ENCODE data around the gene ZNF746. TPM values are rescaled to one million over a fixed set of nuclear protein-coding genes. Genes with fewer than 3 reads are reported as not detected.
"Not testable (repeated sequence)": the region's sequence is repeated elsewhere in the genome, so short reads cannot be mapped to it uniquely, and the experiment has no call there.

The ZNF746 gene
- total and polyA plus RNA-seq, 11 donors: 5.5 to 12.8 (median 7.5) TPM

- Histone ChIP-seq H3K4me1 (no peaks in the 10 kb centered on the region), H3K27me3 (no peaks in the 10 kb centered on the region), H3K4me3 (no peak overlapping the region), H3K36me3 (peaks cover 0 to 100% (median 92%) of the 10 kb centered on the region in 9 donors), H3K9me3 (no peaks in the 10 kb centered on the region), H3K27ac (no peak overlapping the region)
- 92 to 96% (median 96%) methylated on average over 6 of the region's 6 CpGs for WGBS, 4 donors
- DNase-seq: no peak
- intact Hi-C loops (cut with DNase I): loop anchor here in 1 of 10 donors (10.0 kb wide), 1 partner anchor 185 kb away; the partner anchor contains the start of gene ZNF783
- TF ChIP-seq CTCF (IDR thresholded peaks at IDR 0.05) (no peak), POLR2A (IDR thresholded peaks at IDR 0.05) (no peak)
- no peak for ATAC-seq
These were observed 47.7 kb downstream of the ZNF746 start for GRCh38 chr7:149449897-149450296.

- Histone ChIP-seq H3K27me3 (no peaks in the 10 kb centered on the region), H3K9me3 (no peaks in the 10 kb centered on the region), H3K36me3 (peaks cover 0 to 99% (median 88%) of the 10 kb centered on the region in 9 donors), H3K27ac (no peak overlapping the region), H3K4me1 (no peaks in the 10 kb centered on the region), H3K4me3 (no peak overlapping the region)
- WGBS, 4 donors: 86 to 94% (median 92%) methylated on average over 8 of the region's 8 CpGs
- DNase-seq (no peak), ATAC-seq (no peak)
- intact Hi-C loops (cut with DNase I): no loop called here
- TF ChIP-seq POLR2A (IDR thresholded peaks at IDR 0.05) (no peak), CTCF (IDR thresholded peaks at IDR 0.05) (no peak)
These were observed 48.6 kb downstream of the ZNF746 start for GRCh38 chr7:149448961-149449360.

GRCh38 chr7:149446026-149446425 lies 51.6 kb downstream of the ZNF746 start:
- ATAC-seq; H3K4me1 ChIP-seq; H3K4me3 ChIP-seq; DNase-seq; intact Hi-C loops (cut with DNase I); H3K27ac ChIP-seq; H3K9me3 ChIP-seq; H3K27me3 ChIP-seq: not testable (repeated sequence)
- WGBS, 4 donors: 97 to 98% (median 98%) methylated on average over 11 of the region's 11 CpGs
- peaks cover 0 to 86% (median 68%) of the 10 kb centered on the region in 9 donors for H3K36me3 ChIP-seq

GRCh38 chr7:149444287-149444686 lies 53.3 kb downstream of the ZNF746 start:
- 88 to 94% (median 90%) methylated on average over 6 of the region's 6 CpGs for WGBS, 4 donors
- Histone ChIP-seq H3K27ac (no peak overlapping the region), H3K4me3 (no peak overlapping the region), H3K36me3 (peaks cover 0 to 79% (median 53%) of the 10 kb centered on the region in 9 donors), H3K27me3 (no peaks in the 10 kb centered on the region), H3K4me1 (no peaks in the 10 kb centered on the region), H3K9me3 (no peaks in the 10 kb centered on the region)
- DNase-seq (no peak), ATAC-seq (no peak)
- intact Hi-C loops (cut with DNase I): no loop called here
- TF ChIP-seq POLR2A (IDR thresholded peaks at IDR 0.05) (no peak), CTCF (IDR thresholded peaks at IDR 0.05) (no peak)

- WGBS, 4 donors: 93 to 98% (median 97%) methylated on average over 7 of the region's 7 CpGs
- DNase-seq: no peak
These were observed 54.1 kb downstream of the ZNF746 start for GRCh38 chr7:149443523-149443922.

More at GRCh38 chr7:149443523-149443922, 54.1 kb downstream of the ZNF746 start:
- Histone ChIP-seq H3K36me3 (peaks cover 0 to 73% (median 46%) of the 10 kb centered on the region in 9 donors), H3K9me3 (no peaks in the 10 kb centered on the region), H3K27ac (no peak overlapping the region), H3K27me3 (no peaks in the 10 kb centered on the region), H3K4me3 (no peak overlapping the region), H3K4me1 (no peaks in the 10 kb centered on the region)
- intact Hi-C loops (cut with DNase I): no loop called here
- TF ChIP-seq CTCF (IDR thresholded peaks at IDR 0.05) (no peak), POLR2A (IDR thresholded peaks at IDR 0.05) (no peak)
- no peak for ATAC-seq

All from heart left ventricle (tissue), 16 donors.